GM23248 (cell line): Measurements from ENCODE around the gene BCL11B.

Experiments
- EZH2 ChIP-seq: fragments of 200-600 bp; sonication (generic); IDR thresholded peaks from 2 replicates; pipeline ENCODE4 v1.6.1; 2018; ENCODE audit warnings: antibody characterized with exemption, mild to moderate bottlenecking; ENCODE audit not compliant: insufficient read depth, poor library complexity, severe bottlenecking
- EZH2phosphoT487 ChIP-seq: fragments of 200-600 bp; sonication (generic); IDR thresholded peaks from 2 replicates; pipeline ENCODE4 v1.6.1; 2018; ENCODE audit warnings: antibody characterized with exemption, moderate library complexity, mild to moderate bottlenecking, low read depth; ENCODE audit not compliant: insufficient read depth

- TF ChIP-seq EZH2 (no peak), EZH2phosphoT487 (no peak)
These were observed 42.6 kb upstream of the BCL11B start for GRCh38 chr14:99314623-99315022.
